Peyer's patch (tissue), 4 donors: ENCODE results near the gene CDKN2A.

ENCODE experiments used
- CTCF ChIP-seq, 6 experiments: fragments of 450-650 bp in 4 of 6; fragments of 200-600 bp in 2 of 6; sonication (generic) in 1 of 6; IDR thresholded peaks; one replicate each; pipeline ENCODE4 v1.5.1; 2017 to 2019; ENCODE audit warnings: antibody characterized with exemption in 6 of 6, mild to moderate bottlenecking in 3 of 6, moderate library complexity in 1 of 6
- POLR2A ChIP-seq, 2 donors: fragments of 450-650 bp; IDR thresholded peaks; one replicate each; pipeline ENCODE4 v1.5.1; 2017; ENCODE audit warnings: antibody characterized with exemption in 2 of 2, mild to moderate bottlenecking in 2 of 2, moderate library complexity in 2 of 2

GRCh38 chr9:21996438-21996837 lies 2.2 kb upstream of the CDKN2A start:
- TF ChIP-seq CTCF (IDR thresholded peaks at IDR 0.05) (no peak), POLR2A (IDR thresholded peaks at IDR 0.05) (no peak)
